K562 (cell line): ENCODE results near the gene HAGHL. TPM values are rescaled to one million over a fixed set of nuclear protein-coding genes. Genes with fewer than 3 reads are reported as not detected.
A peak's percentile ranks its signal among the peaks of the same experiment; 100 is the strongest.

ENCODE experiments used
- ELF2 ChIP-seq: fragments of 250-450 bp; sonication (Bioruptor Pico); IDR thresholded peaks from 2 replicates; pipeline ENCODE4 v1.5.0; 2021; ENCODE audit warnings: mild to moderate bottlenecking
- LARP7 ChIP-seq: fragments of 450-650 bp; IDR thresholded peaks from 2 replicates; pipeline ENCODE4 v1.6.1; 2016
- PHB2 ChIP-seq: fragments of 450-650 bp; IDR thresholded peaks from 2 replicates; pipeline ENCODE4 v1.6.1; 2017; ENCODE audit warnings: low read depth
- SMAD1 ChIP-seq: fragments of 150-350 bp; IDR thresholded peaks from 2 replicates; pipeline ENCODE4 v1.6.1; 2014; ENCODE audit warnings: low read length, low read depth; ENCODE audit not compliant: partially characterized antibody
- TRIM24 ChIP-seq, 2 experiments: fragments of 450-650 bp; IDR thresholded peaks; 2 replicates each; pipeline ENCODE4 v1.6.1; 2016
- ZNF354B ChIP-seq: fragments of 250-450 bp; sonication (Bioruptor Pico); IDR thresholded peaks from 2 replicates; pipeline ENCODE4 v1.4.0; 2020
- polyA plus RNA-seq, 8 experiments: library from polyadenylated mRNA; depleted of rRNA in 4 of 8; stranded (reverse) in 5 of 8; unstranded in 3 of 8; fragments of >200 nt; fragmentation: Nextera tagmentation in 2 of 8; fragmentation: Illumina TruSeq in 1 of 8; extraction: Ambion mirVana in 2 of 8; extraction: Trizol in 1 of 8; gene quantifications; 2 replicates each; pipeline versions ENCODE4 v1.2.1 to v1.2.3, GENCODE V29; 2011 to 2014; ENCODE audit warnings: inconsistent platforms in 1 of 8, missing spikeins in 1 of 8
- total RNA-seq, 7 experiments: library from RNA; depleted of rRNA in 6 of 7; stranded (reverse); fragments of >200 nt in 6 of 7; fragmentation: Illumina TruSeq in 2 of 7; extraction: Trizol in 2 of 7; gene quantifications; 2 replicates each; pipeline versions ENCODE4 v1.2.1 to v1.2.3, GENCODE V29; 2011 to 2021; ENCODE audit warnings: low replicate concordance in 1 of 7
- TF ChIP-seq, protein P1 (sequence below): fragments of 250-450 bp; sonication (Bioruptor Pico); IDR thresholded peaks from 2 replicates; pipeline ENCODE4 v1.4.0; 2020
- TF ChIP-seq, protein P2 (sequence below): fragments of 250-450 bp; sonication (Bioruptor Pico); IDR thresholded peaks from 2 replicates; pipeline ENCODE4 v1.8.0; 2021; ENCODE audit warnings: moderate library complexity, mild to moderate bottlenecking, inconsistent platforms
- TF ChIP-seq, protein P3 (sequence below): fragments of 150-350 bp; conservative IDR thresholded peaks from 2 replicates; pipeline ENCODE4 v1.6.1; 2014; ENCODE audit warnings: low read length
- TF ChIP-seq, protein P4 (sequence below): sonication (generic); formaldehyde crosslinking; IDR thresholded peaks from 2 replicates; pipeline ENCODE4 v1.8.1; 2023; ENCODE audit warnings: mild to moderate bottlenecking, missing genetic modification reagents, moderate library complexity
- TF ChIP-seq, protein P5 (sequence below): fragments of 450-650 bp; IDR thresholded peaks from 2 replicates; pipeline ENCODE4 v1.6.1; 2017; ENCODE audit warnings: antibody characterized with exemption, mild to moderate bottlenecking
- TF ChIP-seq, protein P6 (sequence below): IDR thresholded peaks from 2 replicates; pipeline ENCODE4 v1.6.1; 2014; ENCODE audit warnings: antibody characterized with exemption

HAGHL gene
- total and polyA plus RNA-seq, 9 of the 15 experiments (the other 6 are each of a cell fraction or from before 2014, with no cell fraction given), result 0.31 to 83.4 (median 20.7) TPM

DNA sequence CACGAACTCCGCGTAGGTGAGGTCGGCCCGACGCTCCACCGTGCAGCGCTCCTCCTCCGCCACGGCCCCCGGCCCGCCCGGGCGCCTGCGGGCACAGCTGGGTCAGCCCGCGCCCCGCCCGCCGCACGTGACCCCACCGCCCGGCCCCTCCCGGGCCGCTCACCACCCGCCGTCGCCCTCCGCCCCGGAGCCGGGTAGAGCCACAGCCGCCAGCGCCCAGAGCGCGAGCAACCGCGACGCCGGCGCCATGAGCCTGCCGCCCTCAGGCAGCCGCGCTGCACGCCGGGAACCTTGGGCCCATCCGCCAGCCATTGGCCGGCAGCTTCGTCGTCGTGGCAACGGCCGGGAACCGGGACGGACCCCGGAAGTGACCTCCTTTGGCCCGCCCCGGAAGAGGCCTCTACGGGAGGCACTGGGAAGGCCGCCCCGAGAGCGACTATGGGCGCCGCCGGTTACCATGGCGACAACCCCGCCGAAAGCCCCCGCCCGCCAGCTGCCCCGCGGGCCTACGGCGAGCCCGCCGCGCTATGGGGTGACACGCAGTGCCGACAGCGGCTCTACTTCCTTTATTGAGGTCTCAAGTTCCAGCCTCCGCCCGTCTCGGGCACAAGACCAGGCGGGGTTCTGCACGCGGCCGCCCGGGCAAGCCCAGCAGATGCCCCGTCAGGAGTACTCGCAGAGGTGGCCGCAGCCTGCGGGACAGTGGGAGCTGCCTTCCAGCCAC, 42.7 kb upstream of the HAGHL start, which contains the start of gene JMJD8 (continued):
- TF ChIP-seq, protein P1, sequence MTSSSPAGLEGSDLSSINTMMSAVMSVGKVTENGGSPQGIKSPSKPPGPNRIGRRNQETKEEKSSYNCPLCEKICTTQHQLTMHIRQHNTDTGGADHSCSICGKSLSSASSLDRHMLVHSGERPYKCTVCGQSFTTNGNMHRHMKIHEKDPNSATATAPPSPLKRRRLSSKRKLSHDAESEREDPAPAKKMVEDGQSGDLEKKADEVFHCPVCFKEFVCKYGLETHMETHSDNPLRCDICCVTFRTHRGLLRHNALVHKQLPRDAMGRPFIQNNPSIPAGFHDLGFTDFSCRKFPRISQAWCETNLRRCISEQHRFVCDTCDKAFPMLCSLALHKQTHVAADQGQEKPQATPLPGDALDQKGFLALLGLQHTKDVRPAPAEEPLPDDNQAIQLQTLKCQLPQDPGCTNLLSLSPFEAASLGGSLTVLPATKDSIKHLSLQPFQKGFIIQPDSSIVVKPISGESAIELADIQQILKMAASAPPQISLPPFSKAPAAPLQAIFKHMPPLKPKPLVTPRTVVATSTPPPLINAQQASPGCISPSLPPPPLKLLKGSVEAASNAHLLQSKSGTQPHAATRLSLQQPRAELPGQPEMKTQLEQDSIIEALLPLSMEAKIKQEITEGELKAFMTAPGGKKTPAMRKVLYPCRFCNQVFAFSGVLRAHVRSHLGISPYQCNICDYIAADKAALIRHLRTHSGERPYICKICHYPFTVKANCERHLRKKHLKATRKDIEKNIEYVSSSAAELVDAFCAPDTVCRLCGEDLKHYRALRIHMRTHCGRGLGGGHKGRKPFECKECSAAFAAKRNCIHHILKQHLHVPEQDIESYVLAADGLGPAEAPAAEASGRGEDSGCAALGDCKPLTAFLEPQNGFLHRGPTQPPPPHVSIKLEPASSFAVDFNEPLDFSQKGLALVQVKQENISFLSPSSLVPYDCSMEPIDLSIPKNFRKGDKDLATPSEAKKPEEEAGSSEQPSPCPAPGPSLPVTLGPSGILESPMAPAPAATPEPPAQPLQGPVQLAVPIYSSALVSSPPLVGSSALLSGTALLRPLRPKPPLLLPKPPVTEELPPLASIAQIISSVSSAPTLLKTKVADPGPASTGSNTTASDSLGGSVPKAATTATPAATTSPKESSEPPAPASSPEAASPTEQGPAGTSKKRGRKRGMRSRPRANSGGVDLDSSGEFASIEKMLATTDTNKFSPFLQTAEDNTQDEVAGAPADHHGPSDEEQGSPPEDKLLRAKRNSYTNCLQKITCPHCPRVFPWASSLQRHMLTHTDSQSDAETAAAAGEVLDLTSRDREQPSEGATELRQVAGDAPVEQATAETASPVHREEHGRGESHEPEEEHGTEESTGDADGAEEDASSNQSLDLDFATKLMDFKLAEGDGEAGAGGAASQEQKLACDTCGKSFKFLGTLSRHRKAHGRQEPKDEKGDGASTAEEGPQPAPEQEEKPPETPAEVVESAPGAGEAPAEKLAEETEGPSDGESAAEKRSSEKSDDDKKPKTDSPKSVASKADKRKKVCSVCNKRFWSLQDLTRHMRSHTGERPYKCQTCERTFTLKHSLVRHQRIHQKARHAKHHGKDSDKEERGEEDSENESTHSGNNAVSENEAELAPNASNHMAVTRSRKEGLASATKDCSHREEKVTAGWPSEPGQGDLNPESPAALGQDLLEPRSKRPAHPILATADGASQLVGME (CRISPR knock-in tag), result no peak
- TF ChIP-seq, protein P2, sequence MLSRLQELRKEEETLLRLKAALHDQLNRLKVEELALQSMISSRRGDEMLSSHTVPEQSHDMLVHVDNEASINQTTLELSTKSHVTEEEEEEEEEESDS (CRISPR knock-in tag), result no peak
- TF ChIP-seq, protein P3, sequence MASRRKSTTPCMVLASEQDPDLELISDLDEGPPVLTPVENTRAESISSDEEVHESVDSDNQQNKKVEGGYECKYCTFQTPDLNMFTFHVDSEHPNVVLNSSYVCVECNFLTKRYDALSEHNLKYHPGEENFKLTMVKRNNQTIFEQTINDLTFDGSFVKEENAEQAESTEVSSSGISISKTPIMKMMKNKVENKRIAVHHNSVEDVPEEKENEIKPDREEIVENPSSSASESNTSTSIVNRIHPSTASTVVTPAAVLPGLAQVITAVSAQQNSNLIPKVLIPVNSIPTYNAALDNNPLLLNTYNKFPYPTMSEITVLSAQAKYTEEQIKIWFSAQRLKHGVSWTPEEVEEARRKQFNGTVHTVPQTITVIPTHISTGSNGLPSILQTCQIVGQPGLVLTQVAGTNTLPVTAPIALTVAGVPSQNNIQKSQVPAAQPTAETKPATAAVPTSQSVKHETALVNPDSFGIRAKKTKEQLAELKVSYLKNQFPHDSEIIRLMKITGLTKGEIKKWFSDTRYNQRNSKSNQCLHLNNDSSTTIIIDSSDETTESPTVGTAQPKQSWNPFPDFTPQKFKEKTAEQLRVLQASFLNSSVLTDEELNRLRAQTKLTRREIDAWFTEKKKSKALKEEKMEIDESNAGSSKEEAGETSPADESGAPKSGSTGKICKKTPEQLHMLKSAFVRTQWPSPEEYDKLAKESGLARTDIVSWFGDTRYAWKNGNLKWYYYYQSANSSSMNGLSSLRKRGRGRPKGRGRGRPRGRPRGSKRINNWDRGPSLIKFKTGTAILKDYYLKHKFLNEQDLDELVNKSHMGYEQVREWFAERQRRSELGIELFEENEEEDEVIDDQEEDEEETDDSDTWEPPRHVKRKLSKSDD, result 0 out of 2 replicates have a peak, but pooled peaks have one; percentile 40
- TF ChIP-seq, protein P4, sequence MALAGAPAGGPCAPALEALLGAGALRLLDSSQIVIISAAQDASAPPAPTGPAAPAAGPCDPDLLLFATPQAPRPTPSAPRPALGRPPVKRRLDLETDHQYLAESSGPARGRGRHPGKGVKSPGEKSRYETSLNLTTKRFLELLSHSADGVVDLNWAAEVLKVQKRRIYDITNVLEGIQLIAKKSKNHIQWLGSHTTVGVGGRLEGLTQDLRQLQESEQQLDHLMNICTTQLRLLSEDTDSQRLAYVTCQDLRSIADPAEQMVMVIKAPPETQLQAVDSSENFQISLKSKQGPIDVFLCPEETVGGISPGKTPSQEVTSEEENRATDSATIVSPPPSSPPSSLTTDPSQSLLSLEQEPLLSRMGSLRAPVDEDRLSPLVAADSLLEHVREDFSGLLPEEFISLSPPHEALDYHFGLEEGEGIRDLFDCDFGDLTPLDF, result no peak
- TF ChIP-seq, protein P5, sequence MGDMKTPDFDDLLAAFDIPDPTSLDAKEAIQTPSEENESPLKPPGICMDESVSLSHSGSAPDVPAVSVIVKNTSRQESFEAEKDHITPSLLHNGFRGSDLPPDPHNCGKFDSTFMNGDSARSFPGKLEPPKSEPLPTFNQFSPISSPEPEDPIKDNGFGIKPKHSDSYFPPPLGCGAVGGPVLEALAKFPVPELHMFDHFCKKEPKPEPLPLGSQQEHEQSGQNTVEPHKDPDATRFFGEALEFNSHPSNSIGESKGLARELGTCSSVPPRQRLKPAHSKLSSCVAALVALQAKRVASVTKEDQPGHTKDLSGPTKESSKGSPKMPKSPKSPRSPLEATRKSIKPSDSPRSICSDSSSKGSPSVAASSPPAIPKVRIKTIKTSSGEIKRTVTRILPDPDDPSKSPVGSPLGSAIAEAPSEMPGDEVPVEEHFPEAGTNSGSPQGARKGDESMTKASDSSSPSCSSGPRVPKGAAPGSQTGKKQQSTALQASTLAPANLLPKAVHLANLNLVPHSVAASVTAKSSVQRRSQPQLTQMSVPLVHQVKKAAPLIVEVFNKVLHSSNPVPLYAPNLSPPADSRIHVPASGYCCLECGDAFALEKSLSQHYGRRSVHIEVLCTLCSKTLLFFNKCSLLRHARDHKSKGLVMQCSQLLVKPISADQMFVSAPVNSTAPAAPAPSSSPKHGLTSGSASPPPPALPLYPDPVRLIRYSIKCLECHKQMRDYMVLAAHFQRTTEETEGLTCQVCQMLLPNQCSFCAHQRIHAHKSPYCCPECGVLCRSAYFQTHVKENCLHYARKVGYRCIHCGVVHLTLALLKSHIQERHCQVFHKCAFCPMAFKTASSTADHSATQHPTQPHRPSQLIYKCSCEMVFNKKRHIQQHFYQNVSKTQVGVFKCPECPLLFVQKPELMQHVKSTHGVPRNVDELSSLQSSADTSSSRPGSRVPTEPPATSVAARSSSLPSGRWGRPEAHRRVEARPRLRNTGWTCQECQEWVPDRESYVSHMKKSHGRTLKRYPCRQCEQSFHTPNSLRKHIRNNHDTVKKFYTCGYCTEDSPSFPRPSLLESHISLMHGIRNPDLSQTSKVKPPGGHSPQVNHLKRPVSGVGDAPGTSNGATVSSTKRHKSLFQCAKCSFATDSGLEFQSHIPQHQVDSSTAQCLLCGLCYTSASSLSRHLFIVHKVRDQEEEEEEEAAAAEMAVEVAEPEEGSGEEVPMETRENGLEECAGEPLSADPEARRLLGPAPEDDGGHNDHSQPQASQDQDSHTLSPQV, result peak; percentile 80
- TF ChIP-seq LARP7 (no peak), ZNF354B (CRISPR knock-in tag) (no peak), SMAD1 (no peak), ELF2 (peak; percentile 76), TRIM24 (IDR thresholded peaks at IDR 0.05) (no peak), PHB2 (no peak)
- TF ChIP-seq, protein P6, sequence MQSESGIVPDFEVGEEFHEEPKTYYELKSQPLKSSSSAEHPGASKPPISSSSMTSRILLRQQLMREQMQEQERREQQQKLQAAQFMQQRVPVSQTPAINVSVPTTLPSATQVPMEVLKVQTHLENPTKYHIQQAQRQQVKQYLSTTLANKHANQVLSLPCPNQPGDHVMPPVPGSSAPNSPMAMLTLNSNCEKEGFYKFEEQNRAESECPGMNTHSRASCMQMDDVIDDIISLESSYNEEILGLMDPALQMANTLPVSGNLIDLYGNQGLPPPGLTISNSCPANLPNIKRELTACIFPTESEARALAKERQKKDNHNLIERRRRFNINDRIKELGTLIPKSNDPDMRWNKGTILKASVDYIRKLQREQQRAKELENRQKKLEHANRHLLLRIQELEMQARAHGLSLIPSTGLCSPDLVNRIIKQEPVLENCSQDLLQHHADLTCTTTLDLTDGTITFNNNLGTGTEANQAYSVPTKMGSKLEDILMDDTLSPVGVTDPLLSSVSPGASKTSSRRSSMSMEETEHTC, result no peak
